HepG2 (cell line): ENCODE measurements around the gene SYAP1. TPM values are rescaled to one million over a fixed set of nuclear protein-coding genes. Genes with fewer than 3 reads are reported as not detected.
A peak's percentile ranks its signal among the peaks of the same experiment; 100 is the strongest.

Experiments
- ASH2L ChIP-seq: fragments of 300-600, 200-600 bp; sonication (generic); IDR thresholded peaks from 2 replicates; pipeline ENCODE4 v1.7.0; 2017; ENCODE audit warnings: low read depth, mild to moderate bottlenecking, moderate library complexity, mixed read lengths, low read length; ENCODE audit not compliant: insufficient read length
- ATRX ChIP-seq: sonication (generic); formaldehyde crosslinking; IDR thresholded peaks from 2 replicates; pipeline ENCODE4 v1.4.0; 2020; ENCODE audit warnings: missing genetic modification reagents, borderline replicate concordance
- KLF6 ChIP-seq: IDR thresholded peaks from 2 replicates; pipeline ENCODE4 v1.8.0; 2016; ENCODE audit warnings: missing biosample characterization, missing genetic modification reagents
- NFIB ChIP-seq: sonication (generic); formaldehyde crosslinking; IDR thresholded peaks from 2 replicates; pipeline ENCODE4 v1.9.0; 2021; ENCODE audit warnings: missing genetic modification reagents, mild to moderate bottlenecking, borderline replicate concordance
- RFX1 ChIP-seq: fragments of 450-650 bp; IDR thresholded peaks from 2 replicates; pipeline ENCODE4 v1.6.1; 2017
- SP4 ChIP-seq: sonication (generic); formaldehyde crosslinking; IDR thresholded peaks from 2 replicates; pipeline ENCODE4 v1.8.1; 2023; ENCODE audit warnings: mild to moderate bottlenecking, missing genetic modification reagents
- TARDBP ChIP-seq: sonication (generic); formaldehyde crosslinking; IDR thresholded peaks from 2 replicates; pipeline ENCODE4 v1.8.0; 2022; ENCODE audit warnings: mild to moderate bottlenecking, missing genetic modification reagents
- YEATS2 ChIP-seq: sonication (generic); formaldehyde crosslinking; IDR thresholded peaks from 2 replicates; pipeline ENCODE4 v1.4.0; 2020; ENCODE audit warnings: missing genetic modification reagents, borderline replicate concordance
- ZNF234 ChIP-seq: sonication (generic); formaldehyde crosslinking; conservative IDR thresholded peaks from 2 replicates; pipeline ENCODE4 v1.5.1; 2020; ENCODE audit warnings: mild to moderate bottlenecking, missing genetic modification reagents
- ZNF33B ChIP-seq: sonication (generic); formaldehyde crosslinking; IDR thresholded peaks from 2 replicates; pipeline ENCODE4 v1.5.1; 2020; ENCODE audit warnings: mild to moderate bottlenecking, missing genetic modification reagents
- ZNF552 ChIP-seq: sonication (generic); formaldehyde crosslinking; IDR thresholded peaks from 2 replicates; pipeline ENCODE4 v1.9.0; 2022; ENCODE audit warnings: missing genetic modification reagents, mild to moderate bottlenecking, borderline replicate concordance
- ZNF589 ChIP-seq: sonication (generic); formaldehyde crosslinking; conservative IDR thresholded peaks from 2 replicates; pipeline ENCODE4 v1.8.0; 2022; ENCODE audit warnings: mild to moderate bottlenecking, moderate library complexity, missing genetic modification reagents
- ZNF607 ChIP-seq: sonication (generic); formaldehyde crosslinking; IDR thresholded peaks from 2 replicates; pipeline ENCODE4 v1.5.1; 2020; ENCODE audit warnings: missing genetic modification reagents, mild to moderate bottlenecking, borderline replicate concordance
- polyA plus RNA-seq, 8 experiments: library from polyadenylated mRNA; depleted of rRNA in 3 of 8; stranded (reverse) in 7 of 8; unstranded in 1 of 8; fragments of >200 nt; fragmentation: Illumina TruSeq in 4 of 8; extraction: Trizol in 4 of 8; gene quantifications; 2 replicates each; pipeline versions ENCODE4 v1.2.1 to v1.2.3, GENCODE V29; 2011 to 2016; ENCODE audit warnings: low read depth in 4 of 8, missing spikeins in 1 of 8, mixed read lengths in 1 of 8; ENCODE audit not compliant: insufficient read depth in 1 of 8
- total RNA-seq, 5 experiments: library from RNA; depleted of rRNA; stranded (reverse); fragments of >200 nt; fragmentation: Illumina TruSeq; extraction: Trizol; gene quantifications; 2 replicates each; pipeline ENCODE4 v1.2.3, GENCODE V29; 2016; ENCODE audit warnings: low read depth in 1 of 5
- TF ChIP-seq, protein P1 (sequence below): sonication (generic); formaldehyde crosslinking; IDR thresholded peaks from 2 replicates; pipeline ENCODE4 v1.8.0; 2022; ENCODE audit warnings: missing genetic modification reagents, mild to moderate bottlenecking, inconsistent platforms, borderline replicate concordance
- TF ChIP-seq, protein P2 (sequence below): sonication (generic); formaldehyde crosslinking; IDR thresholded peaks from 2 replicates; pipeline ENCODE4 v1.8.0; 2022; ENCODE audit warnings: mild to moderate bottlenecking, missing genetic modification reagents, moderate library complexity
- TF ChIP-seq, protein P3 (sequence below): sonication (generic); formaldehyde crosslinking; conservative IDR thresholded peaks from 2 replicates; pipeline ENCODE4 v1.5.0; 2020; ENCODE audit warnings: missing genetic modification reagents
- TF ChIP-seq, protein P4 (sequence below): sonication (generic); formaldehyde crosslinking; IDR thresholded peaks from 2 replicates; pipeline ENCODE4 v1.4.0; 2020; ENCODE audit warnings: mild to moderate bottlenecking, missing genetic modification reagents
- TF ChIP-seq, protein P5 (sequence below): sonication (generic); formaldehyde crosslinking; IDR thresholded peaks from 2 replicates; pipeline ENCODE4 v1.4.0; 2020; ENCODE audit warnings: missing genetic modification reagents

Gene SYAP1
- total and polyA plus RNA-seq, 2 of the 13 experiments (the other 11 are each of a cell fraction or from before 2014, with no cell fraction given) = 4.9 to 18.5 TPM

DNA sequence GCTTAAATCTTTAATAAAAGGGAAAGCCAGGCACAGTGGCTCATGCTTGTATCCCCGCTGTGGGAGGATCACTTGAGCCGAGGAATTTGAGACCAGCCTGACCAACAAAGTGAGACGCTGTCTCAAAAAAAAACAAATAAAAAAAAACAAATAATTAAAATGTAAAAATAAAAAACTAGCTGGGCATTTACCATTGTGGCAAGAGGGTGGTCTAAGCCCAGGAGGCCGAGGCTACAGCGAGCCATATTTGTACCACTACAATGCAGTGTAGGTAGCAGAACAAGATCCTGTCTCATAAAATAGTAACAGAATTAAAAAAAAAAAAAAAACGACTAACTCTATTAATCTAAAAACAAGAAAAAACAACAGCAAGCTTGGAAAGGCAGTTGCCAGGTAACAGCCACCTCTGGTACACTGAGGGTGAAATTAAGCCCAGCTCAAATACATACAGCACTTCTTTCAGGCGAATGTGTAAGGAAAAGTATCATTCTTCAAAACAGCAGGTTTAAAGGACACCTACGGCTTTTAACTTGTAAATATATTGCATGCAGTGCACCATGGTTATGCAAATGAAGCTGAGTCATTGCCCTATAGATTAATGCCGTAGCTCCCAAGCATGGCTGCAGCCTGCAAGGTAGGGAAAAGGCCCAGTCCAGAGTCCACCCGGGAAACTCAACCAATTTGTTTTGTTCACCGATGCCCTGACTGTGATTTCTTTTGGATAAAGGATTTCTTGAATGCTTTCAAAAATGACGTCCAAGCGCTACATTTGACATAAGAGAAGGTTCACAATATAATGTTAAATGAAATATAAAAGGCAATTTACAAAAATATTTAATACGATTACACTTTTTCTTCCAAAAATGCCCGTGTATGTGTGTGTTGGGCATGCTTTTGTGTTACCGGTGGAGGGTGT is 52.3 kb downstream of the SYAP1 start (continued):
- TF ChIP-seq, protein P1, sequence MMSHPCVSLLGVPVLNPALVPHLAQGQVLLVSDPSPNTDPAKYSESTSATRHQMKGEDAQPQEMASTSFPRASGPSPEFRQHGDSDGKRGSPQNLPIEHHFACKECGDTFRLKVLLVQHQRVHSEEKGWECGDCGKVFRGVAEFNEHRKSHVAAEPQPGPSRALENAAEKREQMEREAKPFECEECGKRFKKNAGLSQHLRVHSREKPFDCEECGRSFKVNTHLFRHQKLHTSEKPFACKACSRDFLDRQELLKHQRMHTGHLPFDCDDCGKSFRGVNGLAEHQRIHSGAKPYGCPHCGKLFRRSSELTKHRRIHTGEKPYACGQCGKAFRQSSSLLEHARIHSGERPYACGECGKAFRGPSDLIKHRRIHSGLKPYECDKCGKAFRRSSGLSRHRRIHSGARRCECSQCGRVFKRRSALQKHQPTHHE (CRISPR knock-in tag) = no peak
- TF ChIP-seq YEATS2 (CRISPR knock-in tag) = peak; percentile 18; the same call in 1 of the 2 replicates
- TF ChIP-seq TARDBP = no peak; the same call in 1 of the 2 replicates
- no peak for TF ChIP-seq ZNF234 (CRISPR knock-in tag)
- no peak for TF ChIP-seq ZNF589
- no peak for TF ChIP-seq KLF6 (CRISPR knock-in tag)
- TF ChIP-seq ZNF33B (CRISPR knock-in tag) = no peak
- no peak for TF ChIP-seq RFX1
- TF ChIP-seq ASH2L = peak; percentile 58
- no peak for TF ChIP-seq NFIB (CRISPR knock-in tag)
- TF ChIP-seq, protein P2, sequence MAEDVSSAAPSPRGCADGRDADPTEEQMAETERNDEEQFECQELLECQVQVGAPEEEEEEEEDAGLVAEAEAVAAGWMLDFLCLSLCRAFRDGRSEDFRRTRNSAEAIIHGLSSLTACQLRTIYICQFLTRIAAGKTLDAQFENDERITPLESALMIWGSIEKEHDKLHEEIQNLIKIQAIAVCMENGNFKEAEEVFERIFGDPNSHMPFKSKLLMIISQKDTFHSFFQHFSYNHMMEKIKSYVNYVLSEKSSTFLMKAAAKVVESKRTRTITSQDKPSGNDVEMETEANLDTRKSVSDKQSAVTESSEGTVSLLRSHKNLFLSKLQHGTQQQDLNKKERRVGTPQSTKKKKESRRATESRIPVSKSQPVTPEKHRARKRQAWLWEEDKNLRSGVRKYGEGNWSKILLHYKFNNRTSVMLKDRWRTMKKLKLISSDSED (CRISPR knock-in tag) = no peak
- no peak for TF ChIP-seq SP4 (CRISPR knock-in tag)
- TF ChIP-seq, protein P3, sequence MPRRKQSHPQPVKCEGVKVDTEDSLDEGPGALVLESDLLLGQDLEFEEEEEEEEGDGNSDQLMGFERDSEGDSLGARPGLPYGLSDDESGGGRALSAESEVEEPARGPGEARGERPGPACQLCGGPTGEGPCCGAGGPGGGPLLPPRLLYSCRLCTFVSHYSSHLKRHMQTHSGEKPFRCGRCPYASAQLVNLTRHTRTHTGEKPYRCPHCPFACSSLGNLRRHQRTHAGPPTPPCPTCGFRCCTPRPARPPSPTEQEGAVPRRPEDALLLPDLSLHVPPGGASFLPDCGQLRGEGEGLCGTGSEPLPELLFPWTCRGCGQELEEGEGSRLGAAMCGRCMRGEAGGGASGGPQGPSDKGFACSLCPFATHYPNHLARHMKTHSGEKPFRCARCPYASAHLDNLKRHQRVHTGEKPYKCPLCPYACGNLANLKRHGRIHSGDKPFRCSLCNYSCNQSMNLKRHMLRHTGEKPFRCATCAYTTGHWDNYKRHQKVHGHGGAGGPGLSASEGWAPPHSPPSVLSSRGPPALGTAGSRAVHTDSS (CRISPR knock-in tag) = no peak
- no peak for TF ChIP-seq ZNF607 (CRISPR knock-in tag)
- TF ChIP-seq, protein P4, sequence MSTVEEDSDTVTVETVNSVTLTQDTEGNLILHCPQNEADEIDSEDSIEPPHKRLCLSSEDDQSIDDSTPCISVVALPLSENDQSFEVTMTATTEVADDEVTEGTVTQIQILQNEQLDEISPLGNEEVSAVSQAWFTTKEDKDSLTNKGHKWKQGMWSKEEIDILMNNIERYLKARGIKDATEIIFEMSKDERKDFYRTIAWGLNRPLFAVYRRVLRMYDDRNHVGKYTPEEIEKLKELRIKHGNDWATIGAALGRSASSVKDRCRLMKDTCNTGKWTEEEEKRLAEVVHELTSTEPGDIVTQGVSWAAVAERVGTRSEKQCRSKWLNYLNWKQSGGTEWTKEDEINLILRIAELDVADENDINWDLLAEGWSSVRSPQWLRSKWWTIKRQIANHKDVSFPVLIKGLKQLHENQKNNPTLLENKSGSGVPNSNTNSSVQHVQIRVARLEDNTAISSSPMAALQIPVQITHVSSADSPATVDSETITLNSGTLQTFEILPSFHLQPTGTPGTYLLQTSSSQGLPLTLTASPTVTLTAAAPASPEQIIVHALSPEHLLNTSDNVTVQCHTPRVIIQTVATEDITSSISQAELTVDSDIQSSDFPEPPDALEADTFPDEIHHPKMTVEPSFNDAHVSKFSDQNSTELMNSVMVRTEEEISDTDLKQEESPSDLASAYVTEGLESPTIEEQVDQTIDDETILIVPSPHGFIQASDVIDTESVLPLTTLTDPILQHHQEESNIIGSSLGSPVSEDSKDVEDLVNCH (CRISPR knock-in tag) = no peak
- no peak for TF ChIP-seq ATRX (CRISPR knock-in tag)
- TF ChIP-seq, protein P5, sequence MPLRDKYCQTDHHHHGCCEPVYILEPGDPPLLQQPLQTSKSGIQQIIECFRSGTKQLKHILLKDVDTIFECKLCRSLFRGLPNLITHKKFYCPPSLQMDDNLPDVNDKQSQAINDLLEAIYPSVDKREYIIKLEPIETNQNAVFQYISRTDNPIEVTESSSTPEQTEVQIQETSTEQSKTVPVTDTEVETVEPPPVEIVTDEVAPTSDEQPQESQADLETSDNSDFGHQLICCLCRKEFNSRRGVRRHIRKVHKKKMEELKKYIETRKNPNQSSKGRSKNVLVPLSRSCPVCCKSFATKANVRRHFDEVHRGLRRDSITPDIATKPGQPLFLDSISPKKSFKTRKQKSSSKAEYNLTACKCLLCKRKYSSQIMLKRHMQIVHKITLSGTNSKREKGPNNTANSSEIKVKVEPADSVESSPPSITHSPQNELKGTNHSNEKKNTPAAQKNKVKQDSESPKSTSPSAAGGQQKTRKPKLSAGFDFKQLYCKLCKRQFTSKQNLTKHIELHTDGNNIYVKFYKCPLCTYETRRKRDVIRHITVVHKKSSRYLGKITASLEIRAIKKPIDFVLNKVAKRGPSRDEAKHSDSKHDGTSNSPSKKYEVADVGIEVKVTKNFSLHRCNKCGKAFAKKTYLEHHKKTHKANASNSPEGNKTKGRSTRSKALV (CRISPR knock-in tag) = 0 out of 2 replicates have a peak, but pooled peaks have one; percentile 32
- no peak for TF ChIP-seq ZNF552 (CRISPR knock-in tag)
